A673 (cell line): ENCODE results near the gene FRMD5. TPM values are rescaled to one million over a fixed set of nuclear protein-coding genes. Genes with fewer than 3 reads are reported as not detected.
A peak's percentile ranks its signal among the peaks of the same experiment; 100 is the strongest.
"Not testable (repeated sequence)": the region's sequence is repeated elsewhere in the genome, so short reads cannot be mapped to it uniquely, and the experiment has no call there.

Experiments
- BruUV-seq: library from RNA; stranded (reverse); fragments of 400-500 nt; replicated peaks from 2 replicates; lab custom pipeline; 2021; lab: Mats Ljungman, UMichigan
- CTCF ChIA-PET: fragments of 300-600 bp; sonication (Branson Sonifier 250); formaldehyde crosslinking; loops from one replicate; lab custom pipeline; 2022; ENCODE audit warnings: antibody characterized with exemption; lab: Charles Lee
- POLR2A ChIA-PET: fragments of 300-600 bp; sonication (Branson Sonifier 250); formaldehyde crosslinking; loops from one replicate; lab custom pipeline; 2022; ENCODE audit warnings: antibody characterized with exemption; ENCODE audit not compliant: low non-redundant PET; lab: Charles Lee
- DNase-seq: peaks from one replicate; pipeline ENCODE4 v3.0.0-alpha.2; 2015; ENCODE audit warnings: low spot score
- H3K27ac ChIP-seq: fragments of 200-600 bp; sonication (generic); 2 replicates; pipeline ENCODE4 v1.5.1; 2016; ENCODE audit warnings: mixed run types, low read depth, mild to moderate bottlenecking, mixed read lengths, antibody characterized with exemption, low read length; ENCODE audit not compliant: poor library complexity, severe bottlenecking
- H3K27me3 ChIP-seq: fragments of 200-600 bp; sonication (generic); replicated peaks from 2 replicates; pipeline ENCODE4 v1.6.1; 2017; ENCODE audit warnings: mixed run types, low read depth, mild to moderate bottlenecking, mixed read lengths, antibody characterized with exemption, low read length; ENCODE audit not compliant: insufficient read depth, poor library complexity
- H3K36me3 ChIP-seq: fragments of 200-600 bp; sonication (generic); 2 replicates; pipeline ENCODE4 v1.6.1; 2016; ENCODE audit warnings: mixed run types, mild to moderate bottlenecking, mixed read lengths, antibody characterized with exemption, low read length; ENCODE audit not compliant: insufficient read depth, poor library complexity, severe bottlenecking
- H3K4me1 ChIP-seq: fragments of 200-600 bp; sonication (generic); 2 replicates; pipeline ENCODE4 v1.6.1; 2017; ENCODE audit warnings: mixed run types, mild to moderate bottlenecking, mixed read lengths, antibody characterized with exemption, low read length; ENCODE audit not compliant: insufficient read depth, poor library complexity, severe bottlenecking
- H3K4me3 ChIP-seq: fragments of 200-600 bp; sonication (generic); 2 replicates; pipeline ENCODE4 v1.5.1; 2016; ENCODE audit warnings: low read depth, mixed run types, mild to moderate bottlenecking, mixed read lengths, low read length; ENCODE audit not compliant: poor library complexity, severe bottlenecking
- H3K9me3 ChIP-seq: fragments of 200-600 bp; sonication (generic); 2 replicates; pipeline ENCODE4 v1.6.1; 2016; ENCODE audit warnings: mixed run types, low read depth, mild to moderate bottlenecking, mixed read lengths, antibody characterized with exemption, low read length; ENCODE audit not compliant: poor library complexity, severe bottlenecking
- CTCF ChIP-seq: fragments of 300-800, 200-600 bp; sonication (generic); conservative IDR thresholded peaks from 2 replicates; pipeline ENCODE4 v1.5.1; 2017; ENCODE audit warnings: low read depth, mild to moderate bottlenecking, antibody characterized with exemption, low read length, moderate library complexity, mixed read lengths
- EZH2 ChIP-seq: fragments of 200-600 bp; sonication (generic); IDR thresholded peaks from 2 replicates; pipeline ENCODE4 v1.6.1; 2017; ENCODE audit warnings: borderline replicate concordance, low read depth, mild to moderate bottlenecking, mixed read lengths, antibody characterized with exemption, low read length; ENCODE audit not compliant: poor library complexity, severe bottlenecking
- intact Hi-C: fragments of 100-400 bp; cut with micrococcal nuclease; formaldehyde crosslinking; loops from one replicate; pipeline ENCODE4 v1.10.0; 2022; ENCODE audit not compliant: unreplicated experiment
- total RNA-seq: library from RNA; stranded (reverse); gene quantifications from 2 replicates; pipeline ENCODE4 v1.2.3, GENCODE V29; 2021

The FRMD5 gene
- total RNA-seq, 1 experiment from 2014 or later = 2.6 TPM

- POLR2A ChIA-PET, H3K9me3 ChIP-seq, CTCF ChIA-PET, H3K4me3 ChIP-seq, H3K27me3 ChIP-seq, H3K4me1 ChIP-seq, BruUV-seq, DNase-seq, intact Hi-C loops: not testable (repeated sequence)
- H3K27ac ChIP-seq = peak overlapping the region; percentile 34
- H3K36me3 ChIP-seq = peaks cover 42% of the 10 kb centered on the region
These were observed 364.3 kb downstream of the FRMD5 start for GRCh38 chr15:43830691-43831275.

DNA sequence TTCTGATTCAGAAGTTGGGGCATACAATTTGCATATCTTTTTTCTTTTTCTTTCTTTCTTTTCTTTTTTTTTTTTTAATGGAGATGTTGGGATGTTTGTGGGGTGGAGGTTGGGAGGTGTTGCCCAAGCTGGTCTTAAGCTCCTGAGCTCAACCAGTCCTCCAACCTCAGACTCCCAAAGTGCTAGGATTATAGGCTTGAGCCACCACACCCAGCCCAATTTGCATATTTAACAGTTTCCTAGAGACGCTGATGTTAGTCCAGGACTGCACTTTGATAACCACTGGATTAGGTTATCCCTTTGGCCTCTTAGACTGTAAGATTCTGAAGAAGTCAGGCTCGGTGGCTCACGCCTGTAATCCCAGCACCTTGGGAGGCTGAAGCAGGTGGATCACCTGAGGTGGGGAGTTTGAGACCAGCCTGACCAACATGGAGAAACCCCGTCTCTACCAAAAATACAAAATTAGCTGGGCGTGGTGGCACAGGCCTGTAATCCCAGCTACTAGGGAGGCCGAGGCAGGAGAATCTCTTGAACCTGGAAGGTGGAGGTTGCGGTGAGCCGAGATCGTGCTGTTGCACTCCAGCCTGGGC lies 365.0 kb downstream of the FRMD5 start:
- H3K27ac ChIP-seq, POLR2A ChIA-PET, CTCF ChIA-PET, H3K4me1 ChIP-seq, H3K27me3 ChIP-seq, intact Hi-C loops, DNase-seq, H3K4me3 ChIP-seq, BruUV-seq, H3K9me3 ChIP-seq: not testable (repeated sequence)
- H3K36me3 ChIP-seq = peaks cover 37% of the 10 kb centered on the region

DNA sequence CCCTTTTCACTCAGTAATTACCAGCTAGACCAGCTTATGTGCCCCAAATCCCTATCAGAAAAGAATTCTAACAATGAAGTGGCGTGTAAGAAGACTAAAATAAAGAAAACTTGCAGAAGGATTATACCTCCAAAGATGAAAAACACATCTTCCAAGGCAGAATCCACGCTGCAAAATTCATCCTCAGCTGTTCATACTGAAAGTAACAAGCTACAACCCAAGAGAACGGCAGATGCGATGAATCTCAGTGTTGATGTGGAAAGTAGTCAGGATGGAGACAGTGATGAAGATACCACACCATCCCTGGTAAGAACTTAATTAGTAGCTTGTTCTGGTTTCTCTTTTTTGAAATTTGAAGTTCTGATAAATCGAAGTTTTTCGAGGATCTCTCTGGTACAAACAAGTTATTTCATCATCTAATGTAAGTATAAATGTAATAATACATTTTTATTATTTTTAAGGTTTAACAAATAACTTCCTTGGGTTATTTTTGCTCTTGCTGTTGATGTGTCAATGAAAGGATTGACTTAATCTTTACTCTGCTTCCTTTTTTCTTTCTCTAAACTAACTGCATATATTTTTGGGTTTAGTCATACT lies 366.9 kb downstream of the FRMD5 start:
- Histone ChIP-seq H3K4me1 (peaks cover 7% of the 10 kb centered on the region), H3K27ac (peak overlapping the region; percentile 92), H3K4me3 (peak overlapping the region; percentile 72), H3K36me3 (peaks cover 27% of the 10 kb centered on the region), H3K27me3 (no peaks in the 10 kb centered on the region), H3K9me3 (no peaks in the 10 kb centered on the region)
- ChIA-PET POLR2A (no interaction called here), CTCF (no interaction called here)
- TSS peak; percentile 44 for BruUV-seq
- intact Hi-C loops = no loop called here
- no peak for TF ChIP-seq CTCF
- no peak for TF ChIP-seq EZH2
- DNase-seq = peak; percentile 45

GRCh38 chr15:43826508-43827341 lies 368.3 kb downstream of the FRMD5 start, which contains the start of gene WDR76:
TSS of gene WDR76 (plus strand) at chr15:43827002. CDS start at chr15:43827033, 31 bp downstream.
- DNase-seq = peak; percentile 93
- intact Hi-C loops = no loop called here
- Histone ChIP-seq H3K4me3 (peak within 1 kb of the TSS; percentile 72), H3K36me3 (peaks cover 27% of the 10 kb centered on the region), H3K27me3 (no peaks in the 10 kb centered on the region), H3K4me1 (peaks cover 7% of the 10 kb centered on the region), H3K9me3 (no peaks in the 10 kb centered on the region), H3K27ac (peak within 1 kb of the TSS; percentile 92)
- CTCF ChIA-PET = no interaction called here
- BruUV-seq = no TSS peak
- TF ChIP-seq EZH2 = no peak
- TF ChIP-seq CTCF = no peak
- POLR2A ChIA-PET = interaction anchor here (0.7 kb wide), 1 partner anchor 119 kb away, joined by 3 read pairs; no protein-coding TSS in a partner anchor
